Mesenchymal stem cell (in vitro differentiated cells and primary cell): ENCODE measurements around the gene HOXD4.

Experiments
- DNase-seq: peaks from one replicate; pipeline ENCODE4 v3.0.0-alpha.2; 2013
- H2AFZ ChIP-seq: one replicate; pipeline ENCODE4 v1.6.1; 2013; ENCODE audit warnings: low read depth, mild to moderate bottlenecking, control low read depth, inconsistent platforms, low read length, moderate library complexity
- H2AK5ac ChIP-seq: 2 replicates; pipeline ENCODE4 v1.6.1; 2013; ENCODE audit warnings: low read length, moderate library complexity, mild to moderate bottlenecking, inconsistent platforms; ENCODE audit not compliant: severe bottlenecking
- H2BK120ac ChIP-seq: one replicate; pipeline ENCODE4 v1.6.1; 2013; ENCODE audit warnings: low read depth, mild to moderate bottlenecking, inconsistent platforms, low read length, moderate library complexity
- H2BK12ac ChIP-seq, 2 experiments: one replicate each; pipeline ENCODE4 v1.6.1; 2013; ENCODE audit warnings: inconsistent platforms in 2 of 2, low read length in 2 of 2, mild to moderate bottlenecking in 2 of 2, moderate library complexity in 2 of 2, control low read depth in 1 of 2
- H2BK15ac ChIP-seq: one replicate; pipeline ENCODE4 v1.6.1; 2013; ENCODE audit warnings: mild to moderate bottlenecking, low read depth, inconsistent platforms; ENCODE audit not compliant: poor library complexity, severe bottlenecking
- H2BK5ac ChIP-seq: 2 replicates; pipeline ENCODE4 v1.6.1; 2013; ENCODE audit warnings: low read depth, mild to moderate bottlenecking, low read length, control low read depth, inconsistent platforms; ENCODE audit not compliant: poor library complexity, severe bottlenecking
- H3K14ac ChIP-seq, 2 experiments: one replicate each; pipeline ENCODE4 v1.6.1; 2013; ENCODE audit warnings: inconsistent platforms in 2 of 2, low read length in 2 of 2, control low read depth in 1 of 2, mild to moderate bottlenecking in 1 of 2, moderate library complexity in 1 of 2
- H3K18ac ChIP-seq, 2 experiments: one replicate each; pipeline ENCODE4 v1.6.1; 2013; ENCODE audit warnings: inconsistent platforms in 2 of 2, low read length in 2 of 2, control low read depth in 1 of 2, low read depth in 1 of 2, mild to moderate bottlenecking in 1 of 2
- H3K23ac ChIP-seq, 2 experiments: one replicate each; pipeline ENCODE4 v1.6.1; 2013; ENCODE audit warnings: inconsistent platforms in 2 of 2, low read length in 2 of 2, mild to moderate bottlenecking in 2 of 2, moderate library complexity in 2 of 2, control low read depth in 1 of 2
- H3K27ac ChIP-seq: 2 replicates; pipeline ENCODE4 v1.5.1; 2013; ENCODE audit warnings: mild to moderate bottlenecking, moderate library complexity, low read length, control low read depth, inconsistent platforms; ENCODE audit not compliant: poor library complexity, severe bottlenecking
- H3K27me3 ChIP-seq, 2 experiments: 2 replicates each; pipeline versions ENCODE4 v1.6.1 to v1.7.0; 2013; ENCODE audit warnings: low read length in 2 of 2, mild to moderate bottlenecking in 2 of 2, moderate library complexity in 2 of 2, control low read depth in 1 of 2, inconsistent platforms in 1 of 2; ENCODE audit not compliant: control insufficient read depth in 1 of 2, insufficient read depth in 1 of 2
- H3K36me3 ChIP-seq, 2 experiments: 2 replicates each; pipeline versions ENCODE4 v1.6.1 to v1.7.0; 2013; ENCODE audit warnings: low read length in 2 of 2, control low read depth in 1 of 2, inconsistent platforms in 1 of 2, low read depth in 1 of 2, mild to moderate bottlenecking in 1 of 2; ENCODE audit not compliant: insufficient read depth in 2 of 2, control insufficient read depth in 1 of 2
- H3K4ac ChIP-seq, 2 experiments: one replicate each; pipeline ENCODE4 v1.6.1; 2013; ENCODE audit warnings: inconsistent platforms in 2 of 2, low read length in 2 of 2, mild to moderate bottlenecking in 2 of 2, moderate library complexity in 2 of 2, control low read depth in 1 of 2, low read depth in 1 of 2
- H3K4me1 ChIP-seq: 2 replicates; pipeline ENCODE4 v1.6.1; 2013; ENCODE audit warnings: low read depth, low read length, control low read depth; ENCODE audit not compliant: control insufficient read depth, insufficient read depth
- H3K4me2 ChIP-seq: 2 replicates; pipeline ENCODE4 v1.6.1; 2013; ENCODE audit warnings: low read length, mild to moderate bottlenecking, inconsistent platforms; ENCODE audit not compliant: poor library complexity, severe bottlenecking
- H3K4me3 ChIP-seq, 2 experiments: 2 replicates each; pipeline versions ENCODE4 v1.5.1 to v1.7.0; 2013; ENCODE audit warnings: low read length in 2 of 2, mild to moderate bottlenecking in 2 of 2, control low read depth in 1 of 2, low read depth in 1 of 2; ENCODE audit not compliant: insufficient read depth in 1 of 2
- H3K79me1 ChIP-seq: replicated peaks from 2 replicates; pipeline ENCODE4 v1.6.1; 2013; ENCODE audit warnings: mild to moderate bottlenecking, control low read depth, low read length, inconsistent platforms; ENCODE audit not compliant: poor library complexity, severe bottlenecking
- H3K9ac ChIP-seq: 2 replicates; pipeline ENCODE4 v1.7.0; 2013; ENCODE audit warnings: mild to moderate bottlenecking, low read length, moderate library complexity
- H3K9me3 ChIP-seq: 2 replicates; pipeline ENCODE4 v1.7.0; 2013; ENCODE audit warnings: mild to moderate bottlenecking, low read length; ENCODE audit not compliant: control insufficient read depth
- H4K8ac ChIP-seq: one replicate; pipeline ENCODE4 v1.6.1; 2013; ENCODE audit warnings: inconsistent platforms, mild to moderate bottlenecking, low read length, moderate library complexity
- H4K91ac ChIP-seq: one replicate; pipeline ENCODE4 v1.6.1; 2013; ENCODE audit warnings: mild to moderate bottlenecking, low read length, inconsistent platforms
- WGBS: methylation state at CpG from one replicate; pipeline ENCODE4 v1.1.7; 2013; ENCODE audit warnings: mixed read lengths; 5-methylcytosine and 5-hydroxymethylcytosine counted together

Gene HOXD4

DNA sequence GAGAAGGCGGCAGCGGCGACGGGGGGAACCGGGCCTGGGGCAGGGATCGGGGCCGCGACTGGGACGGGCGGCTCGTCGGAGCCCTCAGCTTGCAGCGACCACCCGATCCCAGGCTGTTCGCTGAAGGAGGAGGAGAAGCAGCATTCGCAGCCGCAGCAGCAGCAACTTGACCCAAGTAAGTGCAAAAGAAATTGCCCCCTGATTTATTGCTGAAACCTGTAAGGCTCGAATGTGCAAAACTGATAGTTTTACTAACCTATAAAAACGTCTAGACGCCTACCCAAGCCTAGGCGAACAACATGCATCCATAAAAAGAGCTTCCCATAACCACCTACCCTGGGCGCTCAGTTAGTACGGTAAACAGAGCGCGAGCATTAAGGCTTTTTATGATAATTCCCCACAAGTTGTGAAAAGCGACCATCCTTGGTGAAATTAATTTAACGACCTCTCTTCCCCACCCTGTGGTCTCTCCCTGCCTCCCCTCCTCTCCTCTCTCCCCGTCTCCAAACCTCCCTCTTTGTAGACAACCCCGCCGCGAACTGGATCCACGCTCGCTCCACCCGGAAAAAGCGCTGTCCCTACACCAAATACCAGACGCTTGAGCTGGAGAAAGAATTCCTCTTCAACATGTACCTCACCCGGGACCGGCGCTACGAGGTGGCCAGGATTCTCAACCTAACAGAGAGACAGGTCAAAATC is 27.8 kb upstream of the HOXD4 start:
- 3% methylated on average over 40 of the region's 40 CpGs for WGBS
- Histone ChIP-seq H3K23ac (no peak overlapping the region), H3K9ac (peak overlapping the region; percentile 69), H4K8ac (no peak overlapping the region), H3K36me3 (no peaks in the 10 kb centered on the region), H3K14ac (no peak overlapping the region), H2BK120ac (no peak overlapping the region), H3K79me1 (no peaks in the 10 kb centered on the region), H3K4me3 (peak overlapping the region; percentile 49 to 84), H2BK15ac (no peak overlapping the region), H3K4ac (no peak overlapping the region), H3K27ac (no peak overlapping the region), H3K18ac (no peak overlapping the region), H4K91ac (no peak overlapping the region), H3K9me3 (no peaks in the 10 kb centered on the region), H2AK5ac (no peak overlapping the region), H2BK12ac (no peak overlapping the region), H2AFZ (peak overlapping the region; percentile 29), H3K27me3 (peaks cover 39 to 90% of the 10 kb centered on the region in 2 experiments), H3K4me1 (peaks cover 22% of the 10 kb centered on the region), H2BK5ac (no peak overlapping the region), H3K4me2 (peak overlapping the region; percentile 69)
- DNase-seq: no peak

DNA sequence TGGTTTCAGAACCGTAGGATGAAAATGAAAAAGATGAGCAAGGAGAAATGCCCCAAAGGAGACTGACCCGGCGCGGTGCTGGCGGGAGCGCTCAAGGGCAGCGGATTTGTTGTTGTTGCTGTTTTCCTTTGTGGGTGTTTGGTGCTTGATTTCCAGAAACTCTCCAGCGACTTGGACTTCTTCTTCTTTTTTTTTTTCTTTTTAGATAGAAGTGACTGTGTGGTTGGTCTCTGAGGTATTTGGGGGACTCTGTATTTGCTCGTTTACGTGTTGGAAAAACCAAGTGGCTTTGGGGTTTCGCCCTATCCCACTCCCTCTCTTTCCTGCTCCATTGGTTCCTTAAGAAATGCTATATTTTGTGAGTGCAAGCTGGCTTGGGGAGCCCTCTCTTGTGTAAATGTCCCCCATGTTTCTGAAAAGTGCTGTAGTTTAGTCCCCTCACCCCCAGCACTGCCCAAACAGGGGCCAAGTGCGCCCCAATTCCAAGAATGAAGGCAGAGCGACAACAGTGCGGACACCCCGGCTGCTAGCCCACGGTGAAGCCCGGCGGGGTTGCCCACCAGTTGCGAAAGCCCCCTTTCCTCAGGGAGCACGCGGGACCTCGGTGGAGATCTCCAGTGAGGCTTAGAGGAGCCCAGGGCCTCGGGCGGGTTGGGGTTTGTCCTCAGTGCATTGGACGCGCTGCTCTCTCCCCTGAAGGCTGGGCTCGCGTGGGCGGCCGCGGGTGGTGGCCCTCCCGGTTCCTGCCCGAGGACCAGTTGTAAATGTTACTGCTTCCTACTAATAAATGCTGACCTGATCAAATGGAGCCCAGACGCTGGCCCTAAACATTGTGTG is 27.0 kb upstream of the HOXD4 start:
- Histone ChIP-seq H3K79me1 (no peaks in the 10 kb centered on the region), H3K18ac (no peak overlapping the region), H4K8ac (no peak overlapping the region), H3K27ac (no peak overlapping the region), H3K4ac (no peak overlapping the region), H3K9ac (peak overlapping the region; percentile 69), H2BK12ac (no peak overlapping the region), H2AFZ (no peak overlapping the region), H2BK5ac (no peak overlapping the region), H3K36me3 (no peaks in the 10 kb centered on the region), H3K4me3 (peak overlapping the region in 1 of 2 experiments; percentile 84), H3K9me3 (no peaks in the 10 kb centered on the region), H3K14ac (no peak overlapping the region), H4K91ac (no peak overlapping the region), H3K4me1 (peaks cover 28% of the 10 kb centered on the region), H2BK15ac (no peak overlapping the region), H3K23ac (no peak overlapping the region), H3K27me3 (peaks cover 33 to 90% of the 10 kb centered on the region in 2 experiments), H2BK120ac (no peak overlapping the region), H3K4me2 (no peak overlapping the region), H2AK5ac (no peak overlapping the region)
- DNase-seq: no peak
- 24% methylated on average over 30 of the region's 34 CpGs for WGBS

DNA sequence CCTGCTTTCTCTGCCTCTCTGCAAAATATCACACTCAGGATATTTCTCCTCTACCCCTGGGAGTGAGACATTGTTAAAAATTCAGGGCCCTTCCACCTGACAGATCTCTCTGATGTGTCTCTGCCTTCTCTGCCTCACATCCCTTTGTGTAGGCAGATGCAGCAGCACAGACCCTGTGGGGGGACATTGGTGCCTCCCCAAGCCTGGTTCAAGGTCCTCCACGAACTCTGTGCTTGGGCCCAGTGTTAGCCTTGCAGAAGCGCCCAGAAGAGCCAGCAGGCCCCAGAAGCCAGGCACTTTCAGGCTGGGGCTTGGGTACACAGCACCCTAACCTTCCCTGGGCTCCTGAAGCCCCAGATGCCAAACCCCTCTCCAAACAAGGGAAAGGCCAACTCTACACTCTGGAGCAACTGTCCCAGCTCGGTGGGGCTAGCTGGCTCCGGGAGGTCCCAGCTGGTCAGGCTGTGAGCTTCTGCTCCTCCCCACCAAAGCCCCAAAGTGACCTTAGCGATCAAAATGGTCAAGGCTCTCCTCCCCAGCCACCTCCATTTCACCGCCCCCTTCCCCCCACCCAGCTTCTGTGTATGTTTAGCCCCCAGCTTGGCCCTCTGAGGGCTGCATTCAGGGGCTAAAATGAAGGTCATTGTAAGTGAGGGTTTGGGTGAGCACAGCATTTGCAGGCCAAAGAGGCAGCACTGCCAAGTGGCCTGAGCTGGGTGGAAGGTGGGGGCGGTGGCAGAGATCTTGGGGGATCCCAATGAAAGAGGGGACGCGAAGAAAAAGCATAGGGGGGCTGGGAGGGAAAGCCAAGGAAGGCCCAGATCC is 26.2 kb upstream of the HOXD4 start:
- Histone ChIP-seq H4K91ac (no peak overlapping the region), H2AK5ac (no peak overlapping the region), H3K36me3 (no peaks in the 10 kb centered on the region), H2AFZ (no peak overlapping the region), H3K4ac (no peak overlapping the region), H3K4me1 (peaks cover 34% of the 10 kb centered on the region), H3K27me3 (peaks cover 25 to 83% of the 10 kb centered on the region in 2 experiments), H3K9me3 (no peaks in the 10 kb centered on the region), H3K79me1 (no peaks in the 10 kb centered on the region), H3K4me2 (no peak overlapping the region), H3K23ac (no peak overlapping the region), H3K18ac (no peak overlapping the region), H2BK5ac (no peak overlapping the region), H2BK15ac (no peak overlapping the region), H4K8ac (no peak overlapping the region), H3K14ac (no peak overlapping the region), H3K27ac (no peak overlapping the region), H3K9ac (no peak overlapping the region), H2BK120ac (no peak overlapping the region), H2BK12ac (no peak overlapping the region), H3K4me3 (no peak overlapping the region)
- 23% methylated on average over 8 of the region's 9 CpGs for WGBS
- no peak for DNase-seq

DNA sequence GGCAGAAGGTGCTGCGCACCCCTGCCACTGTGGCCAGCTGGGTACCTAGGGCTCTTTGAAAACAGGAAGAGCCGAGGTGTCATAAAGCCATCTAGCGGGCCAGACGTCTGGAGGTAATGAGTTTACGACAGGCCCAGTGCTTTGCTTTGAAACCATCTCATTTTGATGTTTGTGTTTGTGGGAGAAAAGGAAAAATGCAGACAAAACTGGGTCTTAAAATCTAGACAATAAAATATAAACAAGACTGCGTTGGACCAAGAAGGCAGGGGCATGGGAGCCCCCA is 25.6 kb upstream of the HOXD4 start:
- H2BK15ac ChIP-seq: no peak overlapping the region
- H2AFZ ChIP-seq: no peak overlapping the region
- no peaks in the 10 kb centered on the region for H3K9me3 ChIP-seq
- H3K4me2 ChIP-seq: no peak overlapping the region
- no peaks in the 10 kb centered on the region for H3K79me1 ChIP-seq
- H4K8ac ChIP-seq: no peak overlapping the region
- 7% methylated on average over 6 of the region's 6 CpGs for WGBS
- no peak overlapping the region for H2AK5ac ChIP-seq
- H4K91ac ChIP-seq: no peak overlapping the region
- H3K4me1 ChIP-seq: peaks cover 38% of the 10 kb centered on the region
- no peak overlapping the region for H3K14ac ChIP-seq
- H3K4me3 ChIP-seq: no peak overlapping the region
- no peak for DNase-seq
- H3K27me3 ChIP-seq: peaks cover 20 to 77% of the 10 kb centered on the region in 2 experiments
- H3K27ac ChIP-seq: no peak overlapping the region
- no peak overlapping the region for H3K18ac ChIP-seq
- H2BK5ac ChIP-seq: no peak overlapping the region
- no peaks in the 10 kb centered on the region for H3K36me3 ChIP-seq
- H3K4ac ChIP-seq: no peak overlapping the region
- H3K9ac ChIP-seq: no peak overlapping the region
- H2BK12ac ChIP-seq: no peak overlapping the region
- H2BK120ac ChIP-seq: no peak overlapping the region
- H3K23ac ChIP-seq: no peak overlapping the region
